Colonic mucosa (tissue), 4 donors: Measurements from ENCODE around the gene LHX5. TPM values are rescaled to one million over a fixed set of nuclear protein-coding genes. Genes with fewer than 3 reads are reported as not detected.

Experiments used
- DNase-seq: peaks from one replicate; pipeline ENCODE4 v3.0.0-alpha.2; 2020
- H3K27ac ChIP-seq: fragments of 200-600 bp; one replicate; pipeline ENCODE4 v1.8.0; 2021
- H3K27me3 ChIP-seq: fragments of 200-600 bp; one replicate; pipeline ENCODE4 v1.8.0; 2021
- H3K36me3 ChIP-seq: fragments of 200-600 bp; one replicate; pipeline ENCODE4 v1.8.0; 2021
- H3K4me1 ChIP-seq: fragments of 200-600 bp; one replicate; pipeline ENCODE4 v1.8.0; 2021; ENCODE audit warnings: mild to moderate bottlenecking
- H3K4me3 ChIP-seq: fragments of 200-600 bp; one replicate; pipeline ENCODE4 v1.8.0; 2021
- H3K9ac ChIP-seq, 2 donors: one replicate each; pipeline ENCODE4 v1.7.0; 2013; ENCODE audit warnings: control low read depth in 2 of 2, low read depth in 2 of 2, low read length in 2 of 2
- H3K9me3 ChIP-seq: fragments of 200-600 bp; one replicate; pipeline ENCODE4 v1.8.0; 2021
- CTCF ChIP-seq: fragments of 200-600 bp; IDR thresholded peaks from one replicate; pipeline ENCODE4 v1.8.0; 2022; ENCODE audit warnings: antibody characterized with exemption, mild to moderate bottlenecking
- intact Hi-C: fragments of 100-400 bp; cut with DNase I; formaldehyde crosslinking; loops from one replicate; pipeline ENCODE4 v1.14.1; 2022
- total RNA-seq, 2 donors: library from RNA; stranded (reverse); fragmentation: NEBNext Ultra II Directional in 1 of 2; extraction: Animal tissue kit (Norgen Biotek cat#: 25700) in 1 of 2; gene quantifications; one replicate each; pipeline ENCODE4 v1.2.1, GENCODE V29; 2021
- donor health status: healthy.
- donor health status: DM: no; HTN: no; CAD: no.
- donor health status: DM: no; HTN: no; CAD: no.

LHX5 gene
- total RNA-seq, 2 donors from 2014 or later, result not detected

- Histone ChIP-seq H3K9me3 (no peaks in the 10 kb centered on the region), H3K4me1 (no peaks in the 10 kb centered on the region), H3K9ac (no peak overlapping the region), H3K4me3 (no peak overlapping the region), H3K27me3 (no peaks in the 10 kb centered on the region), H3K36me3 (no peaks in the 10 kb centered on the region), H3K27ac (no peak overlapping the region)
- no peak for TF ChIP-seq CTCF
- intact Hi-C loops, result no loop called here
- DNase-seq, result no peak
These were observed 43.2 kb downstream of the LHX5 start for GRCh38 chr12:113428482-113428881.

GRCh38 chr12:113427882-113428281 lies 43.8 kb downstream of the LHX5 start:
- H3K27ac ChIP-seq, result no peak overlapping the region
- no peak for DNase-seq
- H3K9me3 ChIP-seq, result no peaks in the 10 kb centered on the region
- no peaks in the 10 kb centered on the region for H3K27me3 ChIP-seq
- no peak overlapping the region for H3K4me3 ChIP-seq
- no peaks in the 10 kb centered on the region for H3K36me3 ChIP-seq
- no peak for TF ChIP-seq CTCF
- H3K9ac ChIP-seq, result no peak overlapping the region
- H3K4me1 ChIP-seq, result no peaks in the 10 kb centered on the region
- intact Hi-C loops, result no loop called here

GRCh38 chr12:113425960-113426453 lies 45.7 kb downstream of the LHX5 start:
- Histone ChIP-seq H3K9me3 (no peaks in the 10 kb centered on the region), H3K4me3 (no peak overlapping the region), H3K27me3 (no peaks in the 10 kb centered on the region), H3K36me3 (no peaks in the 10 kb centered on the region), H3K4me1 (no peaks in the 10 kb centered on the region), H3K9ac (no peak overlapping the region), H3K27ac (no peak overlapping the region)
- no peak for DNase-seq
- intact Hi-C loops, result loop anchor here (2.0 kb wide), 1 partner anchor 113 kb away; no protein-coding TSS in a partner anchor
- TF ChIP-seq CTCF, result no peak

- no peaks in the 10 kb centered on the region for H3K4me1 ChIP-seq
- no peak overlapping the region for H3K27ac ChIP-seq
- TF ChIP-seq CTCF, result peak; percentile 90
- H3K9ac ChIP-seq, result no peak overlapping the region
- peak; percentile 64 for DNase-seq
- no peak overlapping the region for H3K4me3 ChIP-seq
- no peaks in the 10 kb centered on the region for H3K9me3 ChIP-seq
- intact Hi-C loops, result loop anchor here (2.0 to 5.0 kb wide), 2 partner anchors 112 to 228 kb away; no protein-coding TSS in a partner anchor
- H3K36me3 ChIP-seq, result no peaks in the 10 kb centered on the region
- H3K27me3 ChIP-seq, result no peaks in the 10 kb centered on the region
These were observed 46.5 kb downstream of the LHX5 start for GRCh38 chr12:113424915-113425823.

GRCh38 chr12:113424456-113424855 lies 47.2 kb downstream of the LHX5 start:
- H3K36me3 ChIP-seq, result no peaks in the 10 kb centered on the region
- H3K4me1 ChIP-seq, result no peaks in the 10 kb centered on the region
- TF ChIP-seq CTCF, result no peak

More at GRCh38 chr12:113424456-113424855, 47.2 kb downstream of the LHX5 start:
- H3K9ac ChIP-seq, result no peak overlapping the region
- intact Hi-C loops, result loop anchor here (2.0 to 5.0 kb wide), 2 partner anchors 112 to 227 kb away; no protein-coding TSS in a partner anchor
- H3K27ac ChIP-seq, result no peak overlapping the region
- H3K27me3 ChIP-seq, result no peaks in the 10 kb centered on the region
- H3K9me3 ChIP-seq, result no peaks in the 10 kb centered on the region
- no peak overlapping the region for H3K4me3 ChIP-seq
- DNase-seq, result no peak
